Breast epithelium (tissue), 3 donors: ENCODE measurements around the gene TXNDC15.
"Not testable (repeated sequence)": the region's sequence is repeated elsewhere in the genome, so short reads cannot be mapped to it uniquely, and the experiment has no call there.

Experiments
- POLR2A ChIP-seq: fragments of 450-650 bp; IDR thresholded peaks from one replicate; pipeline ENCODE4 v1.6.1; 2016; ENCODE audit warnings: antibody characterized with exemption, mild to moderate bottlenecking, moderate library complexity
- POLR2AphosphoS5 ChIP-seq, 3 donors: sonication (generic); formaldehyde crosslinking; IDR thresholded peaks; one replicate each; pipeline ENCODE4 v1.6.1; 2017; ENCODE audit warnings: antibody characterized with exemption in 3 of 3
- TF ChIP-seq, protein P1 (sequence below), 3 donors: fragments of 450-650 bp; IDR thresholded peaks; one replicate each; pipeline ENCODE4 v1.5.1; 2016 to 2017; ENCODE audit warnings: antibody characterized with exemption in 3 of 3, mild to moderate bottlenecking in 3 of 3, moderate library complexity in 3 of 3

DNA sequence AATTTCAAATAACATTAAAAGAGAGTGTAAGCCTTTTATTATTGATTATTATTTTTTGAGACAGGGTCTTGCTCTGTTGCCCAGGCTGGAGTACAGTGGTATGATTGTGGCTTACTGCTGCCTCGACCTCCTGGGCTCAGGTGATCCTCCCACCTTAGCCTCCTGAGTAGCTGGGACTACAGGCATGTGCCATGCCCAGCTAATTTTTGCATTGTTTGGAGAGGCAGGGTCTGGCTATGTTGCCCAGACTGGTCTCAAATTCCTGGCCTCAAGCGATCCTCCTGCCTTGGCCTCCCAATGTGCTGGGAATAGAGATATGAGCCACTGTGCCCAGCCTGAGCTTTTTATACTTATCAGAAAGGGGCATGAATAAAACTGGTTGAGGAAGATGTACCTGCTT lies 36.6 kb downstream of the TXNDC15 start:
- TF ChIP-seq, protein P1, sequence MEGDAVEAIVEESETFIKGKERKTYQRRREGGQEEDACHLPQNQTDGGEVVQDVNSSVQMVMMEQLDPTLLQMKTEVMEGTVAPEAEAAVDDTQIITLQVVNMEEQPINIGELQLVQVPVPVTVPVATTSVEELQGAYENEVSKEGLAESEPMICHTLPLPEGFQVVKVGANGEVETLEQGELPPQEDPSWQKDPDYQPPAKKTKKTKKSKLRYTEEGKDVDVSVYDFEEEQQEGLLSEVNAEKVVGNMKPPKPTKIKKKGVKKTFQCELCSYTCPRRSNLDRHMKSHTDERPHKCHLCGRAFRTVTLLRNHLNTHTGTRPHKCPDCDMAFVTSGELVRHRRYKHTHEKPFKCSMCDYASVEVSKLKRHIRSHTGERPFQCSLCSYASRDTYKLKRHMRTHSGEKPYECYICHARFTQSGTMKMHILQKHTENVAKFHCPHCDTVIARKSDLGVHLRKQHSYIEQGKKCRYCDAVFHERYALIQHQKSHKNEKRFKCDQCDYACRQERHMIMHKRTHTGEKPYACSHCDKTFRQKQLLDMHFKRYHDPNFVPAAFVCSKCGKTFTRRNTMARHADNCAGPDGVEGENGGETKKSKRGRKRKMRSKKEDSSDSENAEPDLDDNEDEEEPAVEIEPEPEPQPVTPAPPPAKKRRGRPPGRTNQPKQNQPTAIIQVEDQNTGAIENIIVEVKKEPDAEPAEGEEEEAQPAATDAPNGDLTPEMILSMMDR (IDR thresholded peaks at IDR 0.05) = not testable (repeated sequence)
- TF ChIP-seq POLR2A; POLR2AphosphoS5 (IDR thresholded peaks at IDR 0.05): not testable (repeated sequence)
